8988T (cell line): Measurements from ENCODE around the gene RASGEF1B.

Source experiments
- DNase-seq: peaks from one replicate; pipeline ENCODE4 v3.0.0; 2011

RASGEF1B gene

GRCh38 chr4:81392164-81392563, 79.5 kb downstream of the RASGEF1B start:
- no peak for DNase-seq

GRCh38 chr4:81389720-81390119, 82.0 kb downstream of the RASGEF1B start:
- DNase-seq: no peak

- no peak for DNase-seq
These were observed 91.3 kb downstream of the RASGEF1B start for GRCh38 chr4:81380437-81380836.

GRCh38 chr4:81378386-81378785, 93.3 kb downstream of the RASGEF1B start:
- DNase-seq: no peak

GRCh38 chr4:81377191-81377590, 94.5 kb downstream of the RASGEF1B start:
- DNase-seq: no peak

GRCh38 chr4:81376720-81377119, 95.0 kb downstream of the RASGEF1B start:
- no peak for DNase-seq
